GM18870 (cell line): ENCODE results near the gene ZNF717.
"Not testable (repeated sequence)": the region's sequence is repeated elsewhere in the genome, so short reads cannot be mapped to it uniquely, and the experiment has no call there.

Experiments used
- ATAC-seq: cut with Tn5 transposase; IDR thresholded peaks from one replicate; pipeline ENCODE4 v1.9.1; 2021; ENCODE audit warnings: moderate library complexity; ENCODE audit not compliant: unreplicated experiment

Gene ZNF717

GRCh38 chr3:75785081-75785755 is at the start of gene ZNF717:
TSS of gene ZNF717 (minus strand) at chr3:75785549. CDS start at chr3:75783362, 2,187 bp downstream.
- ATAC-seq: not testable (repeated sequence)

GRCh38 chr3:75831076-75831475 is 45.7 kb upstream of the ZNF717 start:
- not testable (repeated sequence) for ATAC-seq

GRCh38 chr3:75818019-75818418 is 32.7 kb upstream of the ZNF717 start:
- ATAC-seq: not testable (repeated sequence)

GRCh38 chr3:75816287-75817180 is 31.2 kb upstream of the ZNF717 start:
- not testable (repeated sequence) for ATAC-seq

GRCh38 chr3:75814797-75815196 is 29.4 kb upstream of the ZNF717 start:
- no peak for ATAC-seq

GRCh38 chr3:75782506-75782905 is 2.8 kb downstream of the ZNF717 start:
- no peak for ATAC-seq

GRCh38 chr3:75781079-75781745 is 4.1 kb downstream of the ZNF717 start:
- ATAC-seq: no peak

GRCh38 chr3:75777742-75778141 is 7.6 kb downstream of the ZNF717 start:
- not testable (repeated sequence) for ATAC-seq

- ATAC-seq: not testable (repeated sequence)
These were observed 13.7 kb downstream of the ZNF717 start for GRCh38 chr3:75771631-75772030.

- no peak for ATAC-seq
These were observed 16.9 kb downstream of the ZNF717 start for GRCh38 chr3:75768303-75769017.

- ATAC-seq: no peak
These were observed 47.4 kb downstream of the ZNF717 start for GRCh38 chr3:75737831-75738493.

GRCh38 chr3:75727985-75728384 is 57.4 kb downstream of the ZNF717 start:
- ATAC-seq: no peak

GRCh38 chr3:75692061-75692460 is 93.3 kb downstream of the ZNF717 start:
- no peak for ATAC-seq

GRCh38 chr3:75687323-75687722 is 98.0 kb downstream of the ZNF717 start:
- no peak for ATAC-seq
